ENCODE data around the gene FLNB.

FLNB gene

GRCh38 chr3:58170376-58170775, 162.2 kb downstream of the FLNB start:
- no peaks in the 10 kb centered on the region for H3K9me2 ChIP-seq (ENCODE audit: low read depth, low read length)
- TF ChIP-seq EZH2 (IDR thresholded peaks at IDR 0.05; ENCODE audit: borderline replicate concordance, low read length) (no peak), CTCF (IDR thresholded peaks at IDR 0.05; ENCODE audit: low read length) (no peak)
- no peaks in the 10 kb centered on the region for H3K9me3 ChIP-seq (ENCODE audit: low read length)
- no peaks in the 10 kb centered on the region for H4K20me1 ChIP-seq (ENCODE audit: insufficient read depth, low read length)
- H3K36me3 ChIP-seq (ENCODE audit: insufficient read depth, low read length): no peaks in the 10 kb centered on the region
- no peaks in the 10 kb centered on the region for H3F3A ChIP-seq (ENCODE audit: insufficient read depth, low read length)
- H3K4me2 ChIP-seq (ENCODE audit: low read length): no peak overlapping the region
- H3K79me2 ChIP-seq (ENCODE audit: insufficient read depth, low read length): no peaks in the 10 kb centered on the region
- H2AFZ ChIP-seq (ENCODE audit: low read length): no peak overlapping the region
- H3K27ac ChIP-seq (ENCODE audit: low read depth, low read length, poor library complexity, severe bottlenecking): no peak overlapping the region
- no peak overlapping the region for H3K4me3 ChIP-seq (ENCODE audit: low read depth, low read length, poor library complexity, severe bottlenecking)
- H3K4me1 ChIP-seq (ENCODE audit: insufficient read depth, low read length, severe bottlenecking): no peaks in the 10 kb centered on the region
- H3K27me3 ChIP-seq (ENCODE audit: insufficient read depth, low read length): no peaks in the 10 kb centered on the region; the same call in 1 of the 2 replicates
- no peak overlapping the region for H3K9ac ChIP-seq (ENCODE audit: low read length)

GRCh38 chr3:58171126-58171525, 162.9 kb downstream of the FLNB start:
- Histone ChIP-seq H3K9me3 (ENCODE audit: low read length) (no peaks in the 10 kb centered on the region), H3K9ac (ENCODE audit: low read length) (no peak overlapping the region), H3K27ac (ENCODE audit: low read depth, low read length, poor library complexity, severe bottlenecking) (no peak overlapping the region), H3K4me1 (ENCODE audit: insufficient read depth, low read length, severe bottlenecking) (no peaks in the 10 kb centered on the region), H3K4me2 (ENCODE audit: low read length) (no peak overlapping the region), H3K4me3 (ENCODE audit: low read depth, low read length, poor library complexity, severe bottlenecking) (no peak overlapping the region), H4K20me1 (ENCODE audit: insufficient read depth, low read length) (no peaks in the 10 kb centered on the region), H2AFZ (ENCODE audit: low read length) (no peak overlapping the region), H3F3A (ENCODE audit: insufficient read depth, low read length) (no peaks in the 10 kb centered on the region), H3K9me2 (ENCODE audit: low read depth, low read length) (no peaks in the 10 kb centered on the region), H3K79me2 (ENCODE audit: insufficient read depth, low read length) (no peaks in the 10 kb centered on the region), H3K36me3 (ENCODE audit: insufficient read depth, low read length) (no peaks in the 10 kb centered on the region), H3K27me3 (ENCODE audit: insufficient read depth, low read length) (no peaks in the 10 kb centered on the region; the same call in 1 of the 2 replicates)
- no peak for TF ChIP-seq EZH2 (IDR thresholded peaks at IDR 0.05; ENCODE audit: borderline replicate concordance, low read length)
- no peak for TF ChIP-seq CTCF (IDR thresholded peaks at IDR 0.05; ENCODE audit: low read length)

GRCh38 chr3:58173029-58173668, 164.9 kb downstream of the FLNB start:
- no peaks in the 10 kb centered on the region for H3K79me2 ChIP-seq (ENCODE audit: insufficient read depth, low read length)
- H3K27ac ChIP-seq (ENCODE audit: low read depth, low read length, poor library complexity, severe bottlenecking): no peak overlapping the region
- H3K9ac ChIP-seq (ENCODE audit: low read length): no peak overlapping the region
- no peak overlapping the region for H3K4me3 ChIP-seq (ENCODE audit: low read depth, low read length, poor library complexity, severe bottlenecking)
- H2AFZ ChIP-seq (ENCODE audit: low read length): no peak overlapping the region
- peaks cover 3% of the 10 kb centered on the region for H3K4me1 ChIP-seq (ENCODE audit: insufficient read depth, low read length, severe bottlenecking)
- H4K20me1 ChIP-seq (ENCODE audit: insufficient read depth, low read length): no peaks in the 10 kb centered on the region
- no peaks in the 10 kb centered on the region for H3F3A ChIP-seq (ENCODE audit: insufficient read depth, low read length)
- no peaks in the 10 kb centered on the region; the same call in 1 of the 2 replicates for H3K27me3 ChIP-seq (ENCODE audit: insufficient read depth, low read length)
- no peaks in the 10 kb centered on the region for H3K9me3 ChIP-seq (ENCODE audit: low read length)
- no peaks in the 10 kb centered on the region for H3K36me3 ChIP-seq (ENCODE audit: insufficient read depth, low read length)
- no peak overlapping the region for H3K4me2 ChIP-seq (ENCODE audit: low read length)
- no peaks in the 10 kb centered on the region for H3K9me2 ChIP-seq (ENCODE audit: low read depth, low read length)
- TF ChIP-seq CTCF (IDR thresholded peaks at IDR 0.05; ENCODE audit: low read length) (no peak), EZH2 (IDR thresholded peaks at IDR 0.05; ENCODE audit: borderline replicate concordance, low read length) (no peak)
